ENCODE results near the gene DISP3.

The DISP3 gene

DNA sequence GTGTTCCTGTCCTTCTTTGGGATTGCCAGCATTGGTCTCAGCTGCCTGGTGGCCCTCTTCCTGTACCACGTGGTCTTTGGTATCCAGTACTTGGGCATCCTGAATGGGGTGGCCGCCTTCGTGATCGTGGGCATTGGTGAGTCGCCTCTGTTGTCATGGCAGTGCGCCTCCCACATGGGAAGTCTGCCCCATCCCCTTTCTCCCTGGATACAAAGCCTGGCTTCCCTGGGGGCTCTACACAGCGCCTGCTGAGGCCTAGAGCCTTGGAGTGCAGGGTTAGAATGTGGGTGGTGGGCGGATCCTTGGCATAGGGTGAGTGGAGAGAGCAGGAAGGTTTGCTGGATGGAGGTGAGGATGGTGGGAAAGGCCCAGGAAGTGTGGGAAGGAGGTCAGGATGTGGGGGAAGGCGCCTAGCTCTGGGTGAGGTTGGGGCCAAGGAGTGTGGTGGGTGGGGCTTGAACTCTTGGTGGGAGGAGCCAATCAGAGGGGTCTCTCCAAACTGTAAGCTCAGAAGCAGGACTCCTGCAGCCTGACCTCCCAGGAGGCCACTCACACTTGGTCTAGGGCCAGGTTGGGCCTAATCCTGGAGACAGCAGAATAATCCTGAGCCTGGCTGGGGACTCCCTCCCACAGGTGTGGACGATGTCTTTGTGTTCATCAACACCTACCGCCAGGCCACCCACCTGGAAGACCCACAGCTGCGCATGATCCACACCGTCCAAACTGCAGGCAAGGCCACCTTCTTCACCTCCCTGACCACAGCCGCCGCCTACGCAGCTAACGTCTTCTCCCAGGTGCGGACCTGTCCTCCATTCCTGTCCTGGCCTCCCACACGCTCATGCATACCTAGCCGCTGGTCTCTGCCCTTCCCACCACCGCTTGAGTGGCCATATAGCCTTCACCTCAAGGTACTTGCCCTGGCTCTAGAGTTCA is 36.7 kb downstream of the DISP3 start:
- DNase-seq = no peak

DNA sequence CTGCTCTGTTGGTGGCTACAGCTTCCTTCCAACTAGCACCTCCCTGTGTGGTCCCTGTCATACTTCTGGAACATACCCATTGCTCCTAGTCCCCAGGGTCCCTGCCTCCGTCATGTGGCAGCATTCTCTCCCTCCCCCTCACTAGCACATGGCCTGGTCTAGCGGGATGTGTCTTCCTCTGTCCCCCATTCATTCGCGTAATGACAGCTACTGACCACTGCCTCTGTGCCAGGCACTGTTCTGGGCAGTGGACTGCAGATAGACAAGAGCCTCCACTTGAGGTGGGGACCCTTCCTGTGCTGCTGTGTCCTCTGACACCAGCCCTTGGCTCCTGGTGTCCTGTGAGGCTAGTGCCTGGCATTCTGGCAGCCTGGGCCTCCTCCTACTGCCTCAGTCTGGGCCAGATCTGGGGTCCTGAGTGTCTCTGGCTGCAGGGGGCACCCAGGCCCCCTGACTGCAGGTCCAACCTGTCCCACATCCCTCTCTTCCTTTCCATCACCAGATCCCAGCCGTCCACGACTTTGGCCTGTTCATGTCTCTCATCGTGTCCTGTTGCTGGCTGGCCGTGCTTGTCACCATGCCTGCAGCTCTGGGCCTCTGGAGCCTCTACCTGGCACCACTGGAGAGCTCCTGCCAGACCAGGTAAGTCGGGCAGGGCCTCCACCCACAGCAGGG is 38.1 kb downstream of the DISP3 start:
- no peak for DNase-seq

DNA sequence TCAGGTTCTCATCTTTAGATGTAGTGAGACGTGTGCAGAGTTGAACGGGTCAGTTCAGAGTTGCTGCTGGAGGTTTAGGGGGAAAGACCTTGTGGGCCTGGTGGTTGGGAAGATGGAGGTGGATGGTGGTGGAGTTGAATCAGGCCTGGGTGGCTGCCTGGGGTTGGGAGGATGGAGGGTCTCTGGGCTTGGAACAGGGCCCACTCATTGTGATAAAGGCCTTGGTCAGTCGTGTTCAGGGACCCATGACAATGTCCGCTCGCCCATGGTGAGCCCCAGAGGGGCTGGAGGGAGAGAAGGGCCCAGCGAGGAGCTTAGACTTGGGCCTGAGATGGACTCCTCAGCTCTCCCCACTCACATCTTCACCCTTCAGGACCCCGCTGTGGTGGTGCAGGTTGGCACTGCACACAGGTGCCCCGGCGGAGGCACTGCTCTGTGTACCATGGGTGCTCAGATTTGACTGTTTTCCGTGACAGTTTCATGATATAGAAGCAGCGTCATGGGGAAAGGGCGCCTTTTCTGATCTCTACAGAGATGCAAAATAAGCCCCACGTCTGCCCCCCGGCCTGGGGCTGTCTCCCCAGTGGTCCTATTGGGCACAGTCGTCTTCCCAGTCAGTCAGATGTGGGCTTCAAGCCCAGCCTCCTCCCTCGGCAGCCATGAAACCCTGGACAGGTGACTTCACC is 39.2 kb downstream of the DISP3 start:
- no peak for DNase-seq

GRCh38 chr1:11518791-11519628 is 40.1 kb downstream of the DISP3 start:
- no peak for DNase-seq

- DNase-seq = no peak
Observed at GRCh38 chr1:11519629-11520031, 40.7 kb downstream of the DISP3 start.

DNA sequence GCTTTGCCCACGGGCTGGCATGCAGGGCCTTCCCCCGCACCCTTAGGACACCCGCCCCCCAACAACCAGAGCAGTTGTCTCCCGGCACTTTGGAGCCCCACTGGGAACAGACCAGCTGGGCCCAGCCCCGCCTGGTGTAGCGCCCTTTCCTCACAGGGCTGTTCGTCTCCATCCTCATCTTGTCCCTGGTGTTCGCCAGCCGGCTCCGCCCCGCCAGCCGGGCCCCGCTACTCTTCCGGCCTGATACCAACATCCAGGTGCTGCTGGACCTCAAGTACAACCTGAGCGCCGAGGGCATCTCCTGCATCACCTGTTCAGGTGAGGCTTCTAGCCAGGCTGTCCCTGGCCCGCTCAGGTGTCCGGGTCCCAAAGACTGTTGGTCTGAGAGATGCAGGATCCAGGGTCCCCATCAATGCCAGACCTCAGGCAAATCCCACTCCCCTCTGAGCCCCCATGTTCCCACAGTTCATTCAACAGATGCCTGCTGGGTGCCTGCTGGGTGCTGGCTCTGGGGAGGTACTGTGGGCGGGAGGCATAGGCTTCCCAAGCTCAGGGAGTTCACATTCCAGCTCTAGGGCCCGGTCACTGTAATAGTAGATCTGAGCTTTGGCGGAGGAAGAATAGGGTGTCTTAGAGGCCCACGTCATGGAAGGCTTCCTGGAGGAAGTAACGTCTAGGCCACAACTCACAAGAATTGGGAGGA is 41.7 kb downstream of the DISP3 start:
- DNase-seq = no peak

- DNase-seq = no peak
Observed at GRCh38 chr1:11521582-11522399, 42.8 kb downstream of the DISP3 start.

DNA sequence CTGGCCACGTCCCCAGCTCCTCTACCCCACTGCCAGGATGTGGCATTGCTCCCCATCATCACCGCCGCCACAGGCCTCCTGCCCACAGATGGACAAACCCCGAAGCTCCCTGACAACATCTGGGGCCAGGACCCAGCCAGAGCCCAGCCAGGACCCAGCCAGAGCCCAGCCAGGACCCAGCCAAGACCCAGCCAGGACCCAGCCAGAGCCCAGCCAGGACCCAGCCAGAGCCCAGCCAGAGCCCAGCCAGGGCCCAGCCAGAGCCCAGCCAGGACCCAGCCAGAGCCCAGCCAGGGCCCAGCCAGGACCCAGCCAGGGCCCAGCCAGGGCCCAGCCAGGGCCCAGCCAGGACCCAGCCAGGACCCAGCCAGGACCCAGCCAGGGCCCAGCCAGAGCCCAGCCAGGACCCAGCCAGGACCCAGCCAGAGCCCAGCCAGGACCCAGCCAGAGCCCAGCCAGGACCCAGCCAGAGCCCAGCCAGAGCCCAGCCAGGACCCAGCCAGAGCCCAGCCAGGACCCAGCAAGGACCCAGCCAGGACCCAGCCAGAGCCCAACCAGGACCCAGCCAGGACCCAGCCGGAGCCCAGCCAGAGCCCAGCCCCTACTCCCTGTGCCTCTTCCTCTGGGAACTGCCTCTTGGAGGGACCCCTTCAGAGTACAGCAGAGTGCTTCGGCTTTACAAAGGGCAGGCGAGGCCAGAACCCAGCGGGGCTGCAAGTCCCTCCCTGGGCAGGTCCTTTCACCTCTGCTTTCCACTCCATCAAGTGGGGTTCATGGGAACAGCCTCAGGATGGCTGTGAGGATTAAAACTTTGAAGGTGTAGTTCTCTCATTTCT is 43.7 kb downstream of the DISP3 start:
- no peak for DNase-seq

- DNase-seq = no peak
Observed at GRCh38 chr1:11523261-11523660, 44.3 kb downstream of the DISP3 start.

DNA sequence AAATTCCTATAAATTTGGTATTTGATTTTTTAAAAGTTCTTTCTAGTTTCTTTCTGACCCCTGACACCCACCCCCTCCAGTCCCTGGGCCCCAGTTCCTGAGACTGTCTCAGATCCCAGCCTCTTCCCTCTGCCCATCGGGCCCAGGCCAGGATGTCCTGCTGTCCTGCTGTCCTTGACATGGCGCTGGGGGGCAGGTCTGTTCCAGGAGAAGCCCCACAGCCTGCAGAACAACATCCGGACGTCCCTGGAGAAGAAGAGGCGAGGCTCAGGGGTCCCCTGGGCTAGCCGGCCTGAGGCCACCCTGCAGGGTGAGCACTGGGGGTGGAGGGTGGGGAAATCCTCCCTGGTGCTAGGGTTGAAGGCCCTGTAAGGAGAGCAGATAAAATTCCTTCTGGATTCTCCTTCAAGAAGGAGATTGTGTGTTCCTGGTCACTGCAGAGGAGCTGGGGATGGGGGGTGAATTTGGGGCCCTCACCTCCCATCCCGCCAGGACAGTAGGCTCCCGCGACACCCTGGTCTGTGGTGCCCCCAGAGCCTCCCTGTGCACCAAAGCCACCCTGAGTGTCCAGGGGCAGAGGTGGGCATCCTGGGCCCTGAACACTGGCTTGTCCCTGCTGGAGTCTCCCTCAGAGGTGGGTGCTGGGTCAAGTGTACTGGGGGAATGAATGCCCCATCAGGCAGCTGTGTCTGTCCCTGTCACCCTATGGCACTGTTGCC is 45.0 kb downstream of the DISP3 start:
- DNase-seq = no peak

DNA sequence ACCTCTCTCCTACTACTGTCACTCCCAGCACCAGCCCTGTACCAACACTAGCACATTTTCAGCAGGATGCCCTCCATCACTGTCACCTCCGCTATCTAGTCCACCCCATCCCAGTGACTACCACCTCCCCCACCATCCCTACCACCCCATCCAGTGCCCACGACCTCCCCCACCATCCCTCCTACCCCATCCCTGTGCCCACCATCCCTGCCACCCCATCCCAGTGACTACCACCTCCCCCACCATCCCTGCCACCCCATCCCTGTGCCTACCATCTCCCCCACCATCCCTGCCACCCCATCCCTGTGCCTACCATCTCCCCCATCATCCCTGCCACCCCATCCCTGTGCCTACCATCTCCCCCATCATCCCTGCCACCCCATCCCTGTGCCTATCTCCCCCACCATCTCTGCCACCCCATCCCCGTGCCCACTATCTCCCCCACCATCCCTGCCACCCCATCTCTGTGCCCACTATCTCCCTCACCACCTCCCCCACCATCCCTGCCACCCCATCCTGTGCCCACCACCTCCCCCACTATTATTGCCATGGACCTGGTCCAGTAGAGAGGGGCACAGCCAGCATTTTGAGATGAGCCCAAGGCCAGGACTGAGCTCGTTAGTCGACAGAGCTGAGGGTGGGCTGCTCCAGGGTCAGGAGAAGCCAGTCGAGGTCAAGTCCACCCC is 45.7 kb downstream of the DISP3 start:
- no peak for DNase-seq

- DNase-seq = no peak
Observed at GRCh38 chr1:11525151-11525505, 46.2 kb downstream of the DISP3 start.

DNA sequence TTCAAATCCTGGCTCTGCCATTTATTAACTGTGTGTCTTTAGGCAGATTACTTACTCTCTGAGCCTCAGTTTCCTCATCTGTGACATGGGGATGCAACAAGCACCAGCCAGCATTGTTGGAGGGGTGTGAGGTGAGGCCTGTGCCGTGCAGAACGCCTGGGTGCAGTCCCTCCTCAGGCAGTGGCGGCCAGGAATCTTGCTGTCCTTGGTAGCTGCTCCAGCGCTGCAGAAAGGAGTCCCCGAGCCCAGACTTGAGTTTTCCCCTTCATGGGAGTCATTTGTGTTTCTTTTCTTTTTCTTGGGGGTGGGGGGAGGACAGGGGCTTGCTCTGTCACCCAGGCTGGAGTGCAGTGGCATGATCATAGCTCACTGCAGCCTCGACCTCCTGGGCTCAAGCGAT is 46.6 kb downstream of the DISP3 start:
- DNase-seq = no peak

GRCh38 chr1:11526071-11526895 is 47.3 kb downstream of the DISP3 start:
- no peak for DNase-seq

GRCh38 chr1:11527541-11528452 is 48.8 kb downstream of the DISP3 start:
- DNase-seq = no peak

DNA sequence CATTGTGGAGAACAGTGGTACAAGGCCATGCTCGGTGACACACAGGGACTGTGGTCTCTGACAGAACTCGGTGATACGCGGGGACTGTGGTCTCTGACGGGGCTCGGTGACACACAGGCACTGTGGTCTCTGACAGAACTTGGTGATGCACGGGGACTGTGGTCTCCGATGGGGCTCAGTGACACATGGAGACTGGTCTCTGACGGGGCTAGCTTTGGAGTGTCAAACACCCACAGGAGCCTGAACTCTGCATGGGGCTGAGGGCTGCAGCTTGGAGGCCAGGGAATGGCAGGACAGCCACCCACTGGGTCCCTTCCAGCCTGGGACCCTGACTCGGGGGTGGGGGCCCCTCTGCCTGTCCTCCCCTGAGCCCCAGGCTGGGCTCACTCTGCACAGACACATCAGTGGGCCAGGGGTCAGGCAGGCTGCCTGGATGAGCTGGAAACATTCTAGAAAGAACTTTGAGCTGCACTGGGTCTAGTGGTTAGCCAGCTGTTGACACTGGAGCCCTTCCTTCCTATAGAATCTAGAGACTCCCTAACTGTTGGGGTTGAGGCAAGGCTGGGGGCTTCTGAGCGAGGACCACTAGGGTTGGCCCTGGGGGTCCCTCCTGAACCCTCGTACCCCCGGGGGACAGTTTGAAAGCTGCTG is 49.8 kb downstream of the DISP3 start:
- DNase-seq = no peak

Measured in suppressor macrophage (primary cell).